GM19463 (cell line): ENCODE results near the gene NPAS3.

ENCODE experiments used
- ATAC-seq: cut with Tn5 transposase; IDR thresholded peaks from one replicate; pipeline ENCODE4 v1.9.1; 2021; ENCODE audit warnings: mild to moderate bottlenecking, moderate library complexity; ENCODE audit not compliant: unreplicated experiment

NPAS3 gene

GRCh38 chr14:33241331-33241730 is 302.7 kb downstream of the NPAS3 start:
- no peak for ATAC-seq

- no peak for ATAC-seq
Measured at GRCh38 chr14:33249233-33249820, 310.6 kb downstream of the NPAS3 start.

GRCh38 chr14:33250963-33251362 is 312.3 kb downstream of the NPAS3 start:
- no peak for ATAC-seq

DNA sequence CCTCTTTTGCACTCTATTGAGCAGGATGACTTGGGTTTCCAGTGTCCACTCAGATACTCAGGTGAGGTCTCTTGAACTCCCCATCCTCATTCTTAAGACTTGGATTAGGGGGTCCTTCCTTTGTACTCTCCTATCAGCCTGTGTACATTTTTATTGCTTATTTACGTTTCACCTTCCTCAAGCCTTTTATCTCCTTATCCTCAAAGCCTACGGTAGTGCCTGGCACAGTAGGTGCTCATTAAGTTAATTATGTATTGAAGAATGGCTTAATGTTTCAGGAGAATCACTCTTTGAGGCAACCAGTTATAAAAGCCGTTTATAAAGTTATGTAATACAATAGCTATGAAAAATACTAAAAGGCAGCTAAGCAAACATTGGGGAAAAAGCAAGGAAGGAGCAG is 315.7 kb downstream of the NPAS3 start:
- no peak for ATAC-seq

DNA sequence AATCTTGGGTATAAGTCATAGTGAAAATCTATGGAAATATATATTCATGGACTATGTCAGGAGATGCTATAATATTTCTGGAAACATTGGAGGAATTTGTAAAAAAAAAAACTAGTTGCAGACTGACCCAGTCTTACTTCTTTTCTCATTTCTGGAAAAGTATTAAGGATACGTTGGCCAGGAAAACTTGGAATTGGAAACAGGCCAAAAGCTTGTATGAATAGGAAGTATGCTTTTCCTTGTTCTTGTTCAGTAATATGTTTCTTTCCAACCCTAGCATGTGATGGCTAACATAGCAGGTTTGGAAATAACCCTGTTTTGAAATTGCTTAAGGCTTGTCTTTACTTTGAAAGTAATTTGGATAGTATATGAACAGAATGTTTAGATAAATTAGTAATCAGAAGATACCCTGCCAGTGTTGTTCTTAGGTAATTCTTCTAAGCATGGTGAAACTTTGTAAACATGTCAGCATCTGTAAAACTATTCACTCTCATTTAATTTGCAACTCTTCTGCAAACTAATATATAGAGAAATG is 316.2 kb downstream of the NPAS3 start:
- ATAC-seq: no peak

DNA sequence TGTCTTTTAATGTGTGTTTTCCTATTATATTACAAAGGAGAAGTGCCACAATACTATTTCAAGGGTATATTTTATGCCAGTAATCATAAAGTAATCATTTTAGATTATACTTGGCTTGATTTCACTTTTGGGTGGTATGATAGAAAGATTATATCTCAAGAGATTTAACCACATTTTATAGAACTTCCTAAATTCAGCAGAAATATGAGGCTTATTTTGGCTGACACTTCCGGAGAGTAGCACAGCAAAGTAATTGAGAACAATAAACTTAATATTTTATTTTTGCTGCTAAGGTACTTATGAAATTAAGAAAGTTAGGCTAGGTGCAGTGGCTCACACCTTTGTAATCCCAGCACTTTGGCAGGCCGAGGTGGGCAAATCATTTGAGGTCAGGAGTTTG is 319.1 kb downstream of the NPAS3 start:
- ATAC-seq: no peak

DNA sequence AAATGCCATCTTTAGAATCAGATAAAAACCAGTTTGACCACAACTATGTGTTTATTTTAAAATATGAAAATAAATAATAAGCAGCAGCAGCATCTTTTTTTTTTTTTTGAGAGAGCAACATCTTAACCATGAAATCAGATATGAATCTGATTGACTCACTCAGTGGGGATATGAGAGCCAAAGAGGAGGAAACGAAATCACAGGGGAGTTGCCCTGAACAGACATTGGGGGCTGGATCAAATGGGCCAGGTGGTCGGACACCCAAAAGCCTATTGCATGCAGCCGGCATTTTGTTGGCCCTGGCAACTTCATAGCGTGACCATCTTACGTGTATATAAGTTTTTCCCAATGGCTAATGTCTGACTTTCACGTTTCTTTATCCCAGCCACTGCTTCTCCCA is 321.1 kb downstream of the NPAS3 start:
- ATAC-seq: no peak

DNA sequence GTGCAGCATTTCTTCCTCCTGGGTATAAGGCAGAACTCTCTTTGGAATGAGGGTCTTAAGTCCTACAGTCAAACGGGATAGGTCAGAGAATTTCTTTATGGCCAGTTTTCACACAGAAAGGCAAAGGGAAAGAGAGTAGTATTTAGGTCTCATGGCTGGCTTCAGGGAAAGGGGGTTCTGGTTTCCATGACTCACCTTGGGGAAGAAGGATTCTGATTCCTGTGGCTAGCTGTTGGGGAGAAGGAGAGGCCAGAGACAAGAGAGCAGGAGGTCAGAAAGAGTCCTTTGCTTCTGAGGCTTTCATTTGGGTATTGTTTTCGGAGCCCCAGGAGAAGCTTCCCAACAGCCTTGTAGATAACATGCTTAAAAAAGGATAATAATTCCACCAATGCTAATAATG is 332.5 kb downstream of the NPAS3 start:
- no peak for ATAC-seq

DNA sequence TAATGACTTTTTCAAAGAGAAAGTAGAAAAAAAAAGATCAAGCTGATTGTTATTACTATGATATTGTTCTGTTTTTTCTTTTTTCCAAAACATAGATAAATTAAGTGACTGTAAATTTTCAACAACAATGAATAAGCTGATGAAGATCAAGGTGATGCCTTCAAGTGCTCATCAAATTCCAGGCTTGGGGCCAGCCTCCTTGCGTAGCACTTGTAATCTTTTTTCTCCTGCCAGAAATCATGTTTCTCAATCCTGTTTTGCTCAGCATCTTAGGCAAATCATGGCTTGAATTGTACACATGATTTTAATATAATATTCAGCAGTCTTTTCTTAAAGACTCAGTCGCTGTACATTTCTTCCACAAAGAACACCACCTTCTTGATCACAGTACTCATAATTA is 333.2 kb downstream of the NPAS3 start:
- ATAC-seq: no peak

GRCh38 chr14:33273978-33274377 is 335.3 kb downstream of the NPAS3 start:
- ATAC-seq: no peak

GRCh38 chr14:33275879-33276278 is 337.2 kb downstream of the NPAS3 start:
- peak; percentile 53 for ATAC-seq

DNA sequence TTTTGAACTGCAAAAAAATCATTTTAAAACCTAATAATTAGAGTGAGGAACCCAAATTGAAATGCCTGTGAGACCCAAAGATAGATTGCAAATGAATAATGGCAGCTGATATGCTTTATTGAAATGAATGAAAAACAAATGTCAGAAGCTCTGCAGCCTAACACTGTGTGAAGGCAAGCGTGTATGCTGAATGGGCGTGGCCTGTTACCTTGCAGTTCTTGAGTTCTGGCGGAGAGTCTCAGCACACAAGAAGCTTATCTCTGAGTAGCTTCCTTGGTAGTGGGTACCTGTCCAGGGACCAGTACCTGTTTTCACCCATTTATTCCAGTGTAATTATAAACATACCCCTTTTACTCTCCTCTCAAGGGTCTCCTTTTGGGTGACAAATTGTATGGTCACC is 341.2 kb downstream of the NPAS3 start:
- ATAC-seq: no peak

DNA sequence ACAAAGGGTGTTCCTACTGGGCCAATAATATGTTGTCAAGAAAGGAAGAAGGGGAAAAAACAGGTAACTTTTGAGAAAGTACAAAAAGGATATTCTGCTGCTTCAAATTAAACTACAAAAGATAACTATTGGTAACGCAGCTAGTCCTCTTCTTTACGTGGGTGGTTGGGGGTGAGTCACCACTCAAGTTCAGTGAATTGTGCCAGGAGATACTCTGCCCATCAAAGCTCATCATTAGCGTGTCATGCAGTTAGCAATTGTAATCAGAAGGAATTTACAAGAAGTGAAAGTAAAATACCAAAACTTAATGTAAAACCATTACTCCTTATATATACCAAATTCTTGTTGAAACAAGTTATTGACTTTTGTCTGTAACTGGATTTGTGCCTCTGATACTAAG is 342.0 kb downstream of the NPAS3 start:
- no peak for ATAC-seq

GRCh38 chr14:33282331-33283230 is 343.9 kb downstream of the NPAS3 start:
- ATAC-seq: no peak

DNA sequence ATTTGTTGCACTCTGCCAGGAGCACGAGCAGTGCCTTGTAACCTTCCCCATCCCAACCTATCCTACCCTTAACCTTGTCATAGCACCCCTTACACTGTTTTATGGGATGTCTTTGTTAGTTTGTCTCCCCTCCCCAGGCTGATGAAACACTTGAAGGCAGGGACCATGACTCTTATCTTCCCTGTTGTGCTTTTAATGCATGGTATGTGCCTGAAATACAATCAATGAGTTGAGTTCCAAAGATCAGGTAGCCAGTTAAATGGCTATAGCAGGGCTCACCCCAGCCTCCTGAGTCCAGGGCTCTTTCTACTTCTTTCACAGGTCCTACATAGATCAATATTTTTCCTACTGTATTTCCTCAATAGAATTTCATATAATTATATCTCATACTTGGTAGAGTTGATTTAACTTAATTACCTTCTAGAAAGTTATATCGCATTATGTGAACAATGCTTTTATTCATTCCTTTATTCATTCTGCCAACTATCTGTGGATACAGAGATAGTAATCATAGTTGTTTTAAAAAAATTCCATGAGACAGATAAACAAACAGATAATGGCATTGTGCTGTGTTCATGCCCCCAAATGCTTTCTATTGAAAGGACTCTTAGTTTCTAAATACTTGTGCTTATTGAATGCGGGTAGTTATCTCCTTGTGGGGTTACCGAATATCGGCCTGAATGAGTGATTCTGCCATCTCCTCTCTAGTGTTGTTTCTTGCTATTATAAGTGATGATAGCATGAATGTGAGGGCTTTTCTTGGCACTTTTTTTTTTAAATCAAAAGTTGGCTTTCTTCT is 347.4 kb downstream of the NPAS3 start:
- no peak for ATAC-seq

DNA sequence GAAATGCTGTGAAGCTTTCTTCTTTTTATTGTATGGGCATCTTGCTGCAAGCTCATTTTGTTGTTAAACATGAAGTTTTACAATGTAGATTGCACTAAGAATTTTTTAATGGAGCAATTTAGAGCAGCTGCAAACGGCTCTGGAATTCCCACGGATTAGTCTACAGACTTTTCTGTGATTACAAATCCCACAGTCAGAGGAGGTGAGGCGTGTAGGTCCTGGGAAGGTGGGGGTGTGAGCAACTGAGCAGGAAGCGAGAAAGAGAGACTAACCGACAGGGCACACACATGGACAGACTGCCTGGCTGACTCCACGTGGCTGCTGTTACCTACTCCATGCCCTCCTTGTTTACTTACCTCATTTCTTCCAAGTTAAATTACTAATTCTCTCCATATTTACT is 348.5 kb downstream of the NPAS3 start:
- no peak for ATAC-seq

- ATAC-seq: no peak
Measured at GRCh38 chr14:33290641-33291040, 352.0 kb downstream of the NPAS3 start.

GRCh38 chr14:33291529-33292104 is 352.9 kb downstream of the NPAS3 start:
- no peak for ATAC-seq

DNA sequence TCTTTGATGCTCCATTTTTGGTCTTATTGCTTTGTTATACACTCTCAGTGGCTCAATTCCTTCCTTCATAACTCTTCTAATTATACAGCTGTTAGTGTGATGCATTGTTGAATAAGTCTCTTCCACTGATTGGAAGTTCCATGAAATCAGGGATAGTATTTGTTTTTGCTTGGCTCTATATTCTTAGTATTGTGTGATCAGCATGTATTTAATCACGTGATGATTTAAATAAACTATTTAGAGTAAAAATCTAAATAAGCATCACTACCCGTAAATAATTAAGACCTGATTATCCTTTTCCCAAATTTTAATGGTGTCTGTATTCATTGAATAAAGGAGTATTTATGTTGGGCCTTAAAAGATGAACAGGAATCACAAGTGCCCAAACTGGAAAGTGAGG is 355.7 kb downstream of the NPAS3 start:
- no peak for ATAC-seq

DNA sequence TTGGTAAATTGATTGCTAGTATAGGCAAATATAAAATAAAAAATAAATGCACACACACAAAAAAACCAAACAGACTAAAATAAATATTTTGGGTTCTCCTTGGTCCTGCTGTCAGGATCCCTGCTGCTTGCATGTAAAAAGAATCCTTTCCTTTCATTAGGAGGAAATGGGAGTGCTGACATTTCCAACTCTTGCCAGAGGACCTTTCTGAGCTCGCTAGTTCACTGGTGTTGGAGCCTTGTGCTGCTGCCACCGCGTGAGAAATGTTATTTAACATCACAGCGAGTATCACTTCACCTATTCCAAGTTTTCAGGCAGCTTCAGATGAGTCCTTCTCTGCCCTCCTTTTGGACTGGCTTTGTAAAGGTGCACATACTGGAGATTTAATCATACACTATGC is 358.9 kb downstream of the NPAS3 start:
- ATAC-seq: no peak

DNA sequence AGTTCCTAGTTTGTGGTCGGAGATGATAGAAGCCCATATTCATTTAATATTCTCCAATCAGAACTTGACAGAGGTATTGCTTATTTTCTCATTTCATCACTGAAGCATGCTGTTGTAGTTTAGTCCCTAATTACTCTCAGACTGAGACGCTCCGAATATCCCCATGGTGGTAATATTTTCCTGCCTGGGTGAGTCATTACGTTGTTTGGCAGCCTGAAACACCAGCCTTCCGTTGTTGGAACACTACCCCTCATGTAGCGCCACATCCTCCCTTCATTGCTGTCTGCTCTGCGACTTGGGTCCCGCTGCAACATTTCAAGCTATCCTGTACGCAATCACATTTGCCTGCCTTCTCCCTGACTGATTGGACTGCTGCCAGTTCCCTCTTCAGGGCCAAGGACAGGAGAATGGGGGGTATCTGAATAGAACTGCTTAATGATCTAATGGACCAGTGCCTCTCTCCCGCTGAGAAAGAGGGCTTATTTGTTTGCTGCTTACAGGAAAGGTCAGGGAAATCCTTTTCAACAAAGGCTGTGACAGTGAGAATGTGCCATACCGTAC is 369.1 kb downstream of the NPAS3 start:
- no peak for ATAC-seq
